CD4-positive, alpha-beta T cell treated with Interleukin-4 for 1 hour (primary cell): Measurements from ENCODE around the gene NINJ2.
"Not testable (repeated sequence)": the region's sequence is repeated elsewhere in the genome, so short reads cannot be mapped to it uniquely, and the experiment has no call there.

ENCODE experiments used
- DNase-seq, 2 donors: peaks; one replicate each; pipeline ENCODE4 v3.0.0-alpha.2; 2020 to 2022

The NINJ2 gene

GRCh38 chr12:583251-583869 lies 79.9 kb downstream of the NINJ2 start:
- no peak for DNase-seq

DNA sequence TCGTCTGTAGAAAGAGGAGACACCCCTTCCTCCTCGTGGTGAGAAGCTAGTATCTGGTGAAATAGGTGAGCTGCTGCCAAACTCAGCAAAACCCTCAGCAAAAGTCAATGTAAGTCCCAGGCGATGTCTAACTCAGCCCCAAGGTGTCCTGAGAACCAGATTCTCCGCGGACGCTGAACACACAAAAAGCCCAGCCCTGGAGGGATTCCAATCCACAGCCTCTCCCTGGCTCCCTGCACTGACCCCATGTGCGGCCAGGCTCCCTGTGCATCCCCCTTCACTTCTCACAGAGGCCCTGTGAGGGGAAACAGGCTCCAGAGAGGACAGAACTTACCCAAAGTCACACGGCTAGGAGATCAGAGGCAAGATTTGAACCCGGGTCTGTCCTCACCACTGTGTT lies 81.5 kb downstream of the NINJ2 start:
- DNase-seq, result no peak

GRCh38 chr12:581321-581720 lies 81.9 kb downstream of the NINJ2 start:
- no peak for DNase-seq

- no peak for DNase-seq
These were observed 82.4 kb downstream of the NINJ2 start for GRCh38 chr12:580813-581212.

GRCh38 chr12:579420-580110 lies 83.7 kb downstream of the NINJ2 start:
- no peak for DNase-seq

DNA sequence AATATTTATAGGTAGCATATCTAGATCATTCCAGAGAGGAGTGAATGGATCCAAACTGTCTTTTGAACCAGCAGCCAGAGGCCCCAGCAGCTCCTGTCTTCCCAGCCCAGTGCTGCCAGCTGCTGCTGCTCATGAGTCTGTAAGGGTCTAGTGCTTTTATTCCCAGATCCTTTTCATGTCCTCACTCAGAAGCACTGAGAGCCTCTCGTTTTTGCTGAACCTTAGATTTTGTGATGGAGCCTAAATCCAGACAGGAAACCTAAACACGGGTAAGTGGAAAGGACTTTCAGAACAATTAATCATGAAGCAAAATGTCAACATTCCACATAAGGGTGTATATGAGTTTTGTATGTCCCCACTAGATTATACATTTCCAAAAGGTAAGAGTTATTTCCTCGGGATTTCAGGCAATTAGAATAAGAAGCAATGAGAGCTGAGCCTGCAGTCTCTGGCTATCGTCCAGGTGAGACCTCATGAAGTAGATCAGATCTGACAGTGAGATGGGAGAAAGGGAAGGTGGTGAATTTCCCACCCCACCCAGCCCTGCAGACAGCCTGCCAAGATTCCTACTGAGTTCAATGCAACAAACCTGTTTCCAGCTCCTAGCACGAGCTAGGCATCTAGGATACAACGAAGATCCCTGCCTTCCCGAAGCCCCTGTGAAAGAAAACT lies 84.4 kb downstream of the NINJ2 start:
- DNase-seq, result no peak

DNA sequence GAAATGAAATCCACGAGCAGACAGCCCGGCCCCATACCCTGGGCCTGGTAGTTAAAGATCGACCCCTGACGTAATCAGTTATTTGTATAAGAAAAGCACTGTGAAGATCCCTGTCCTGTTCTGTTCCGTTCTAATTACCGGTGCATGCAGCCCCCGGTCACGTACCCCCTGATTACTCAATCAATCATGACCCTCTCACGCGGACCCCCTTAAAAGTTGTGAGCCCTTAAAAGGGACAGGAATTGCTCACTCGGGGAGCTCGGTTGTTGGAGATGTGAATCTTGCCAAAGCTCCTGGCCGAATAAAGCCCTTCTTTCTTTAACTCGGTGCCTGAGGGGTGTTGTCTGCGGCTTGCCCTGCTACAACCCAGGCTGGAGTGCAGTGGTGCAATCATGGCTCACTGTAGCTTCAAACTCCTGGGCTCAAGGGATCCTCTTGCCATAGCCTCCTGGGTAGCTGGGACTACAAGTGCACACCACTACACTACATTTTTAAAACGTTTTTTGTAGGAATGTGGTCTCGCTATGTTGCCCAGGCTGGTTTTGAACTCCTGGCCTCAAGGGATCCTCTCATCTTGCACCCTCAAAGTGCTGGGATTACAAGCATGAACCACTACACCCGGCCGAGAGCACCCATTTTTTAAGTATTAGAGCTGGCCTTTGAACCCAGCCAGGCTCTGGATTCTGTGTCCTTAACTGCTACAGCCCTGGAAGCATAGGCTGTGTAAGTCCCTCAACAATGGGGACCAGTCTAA lies 85.1 kb downstream of the NINJ2 start:
- not testable (repeated sequence) for DNase-seq

- no peak for DNase-seq
These were observed 86.6 kb downstream of the NINJ2 start for GRCh38 chr12:576615-577110.

DNA sequence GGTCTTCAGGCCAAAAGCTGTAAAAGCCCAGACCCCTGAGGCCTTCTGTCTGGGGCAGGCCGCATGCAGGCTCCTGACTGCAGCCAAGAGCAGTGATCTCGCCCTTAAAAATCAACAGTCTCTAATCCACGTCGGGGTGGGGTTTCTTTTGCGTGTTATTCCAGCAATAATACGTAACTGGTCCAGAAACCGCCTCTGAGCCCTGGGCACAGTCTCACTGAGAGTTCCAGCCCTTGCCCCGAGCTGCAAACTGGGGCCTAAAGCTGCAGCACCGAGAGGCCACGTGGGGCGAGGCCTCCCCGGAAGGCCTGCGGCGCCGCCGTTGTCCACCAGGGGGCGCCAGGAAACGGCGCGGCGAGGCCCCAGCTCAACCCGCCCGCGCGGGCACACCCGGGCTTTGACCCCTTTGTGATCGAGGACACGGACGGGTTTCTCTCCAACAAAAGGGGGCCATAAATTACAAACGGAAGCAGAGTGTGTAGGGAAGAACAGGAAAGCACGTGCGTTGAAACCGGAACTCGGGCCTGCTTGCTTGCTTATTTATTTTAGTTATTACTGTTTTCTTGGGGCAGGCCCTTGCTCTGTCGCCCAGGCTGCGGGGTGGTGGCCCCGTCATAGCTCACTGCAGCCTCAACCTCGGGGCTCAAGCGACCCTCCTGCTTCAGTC lies 87.2 kb downstream of the NINJ2 start:
- DNase-seq, result peak; percentile 75 to 85

DNA sequence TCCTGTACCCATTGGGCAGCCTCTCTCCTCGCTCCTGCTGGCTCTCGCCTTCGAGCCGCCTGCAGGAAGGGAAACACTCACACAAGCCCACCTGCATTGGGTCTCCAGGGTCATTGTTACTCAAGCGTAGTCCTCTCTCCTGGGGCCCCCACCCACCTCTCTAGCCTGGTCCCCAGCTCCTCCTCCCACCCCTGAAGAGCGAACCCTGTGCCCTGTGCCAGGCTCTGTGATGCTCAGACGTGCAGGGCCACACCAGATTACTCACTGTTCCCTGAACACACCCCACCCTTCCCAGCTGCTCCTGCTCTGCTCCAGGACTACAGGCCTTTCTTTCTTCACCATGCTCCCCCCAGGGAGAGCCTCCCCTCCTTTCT lies 88.1 kb downstream of the NINJ2 start:
- no peak for DNase-seq

- no peak for DNase-seq
These were observed 88.6 kb downstream of the NINJ2 start for GRCh38 chr12:574475-575128.

DNA sequence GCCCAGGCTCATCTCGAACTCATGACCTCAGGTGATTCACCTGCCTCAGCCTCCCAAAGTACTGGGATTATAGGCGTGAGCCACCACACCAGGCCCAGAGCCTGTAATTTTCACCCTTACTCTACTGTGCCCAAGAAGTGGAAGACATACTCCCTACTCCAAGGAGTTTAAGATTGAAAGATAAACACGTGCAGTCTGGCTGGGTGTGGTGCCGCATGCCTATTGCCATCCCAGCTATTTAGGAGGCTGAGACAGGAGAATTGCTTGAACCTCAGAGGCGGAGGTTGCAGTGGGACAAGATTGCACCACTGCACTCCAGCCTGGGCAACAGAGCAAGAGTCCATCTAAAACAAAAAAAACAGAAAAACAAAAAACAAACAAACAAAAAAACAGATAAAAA lies 90.0 kb downstream of the NINJ2 start:
- DNase-seq, result no peak

DNA sequence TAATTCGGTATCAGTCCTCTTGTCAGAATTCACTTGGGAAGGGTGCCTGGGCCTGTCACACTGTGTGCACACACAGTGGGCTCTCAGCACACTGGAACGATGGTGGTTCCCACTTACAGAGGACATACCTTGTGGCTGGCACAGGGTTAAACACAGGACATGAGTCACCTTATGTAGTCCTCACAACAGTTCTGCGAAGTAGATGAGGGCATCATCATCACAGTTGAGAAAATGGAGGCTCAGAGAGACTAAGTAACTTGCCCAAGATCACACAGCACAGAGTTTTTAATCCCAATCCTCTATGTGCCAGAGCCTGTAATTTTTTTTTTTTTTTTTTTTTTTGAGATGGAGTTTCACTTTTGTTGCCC lies 90.7 kb downstream of the NINJ2 start:
- no peak for DNase-seq

DNA sequence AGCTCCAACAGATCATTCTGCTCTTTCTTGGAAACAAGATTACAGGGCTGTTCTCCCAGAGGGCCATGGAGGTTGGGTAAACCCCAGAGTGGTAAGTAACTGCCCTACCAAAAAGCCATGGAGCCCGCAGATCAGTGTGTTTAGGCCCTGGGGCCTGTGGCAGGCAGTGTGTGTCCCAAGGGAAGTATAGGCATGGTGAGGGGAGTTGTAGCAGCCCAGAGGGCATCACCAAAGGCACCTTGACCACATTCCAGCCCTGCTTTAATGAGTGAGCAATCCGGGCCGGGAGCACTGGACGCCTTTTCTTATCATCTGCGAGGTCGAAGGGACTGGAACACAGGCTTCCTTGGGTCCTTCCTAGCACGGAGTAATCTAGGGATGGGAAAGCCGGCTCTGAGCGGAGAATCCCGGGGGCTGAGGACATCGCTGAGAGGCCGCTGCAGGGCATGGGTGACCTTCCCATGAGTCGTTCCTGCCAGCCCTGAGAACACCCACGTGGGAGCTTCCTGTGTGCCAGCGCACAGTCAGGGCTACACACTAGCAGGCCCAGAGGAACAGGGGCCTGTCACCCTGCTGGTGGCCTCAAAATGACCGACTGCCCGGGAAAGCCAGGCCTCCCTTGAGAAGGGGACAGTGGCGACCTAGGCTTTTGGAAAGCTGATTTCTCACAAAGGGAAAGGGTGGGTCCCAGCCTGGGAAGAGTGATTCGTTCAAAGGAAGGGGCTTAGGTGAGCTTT lies 91.3 kb downstream of the NINJ2 start:
- no peak for DNase-seq

- no peak for DNase-seq
These were observed 92.1 kb downstream of the NINJ2 start for GRCh38 chr12:570921-571794.

GRCh38 chr12:570435-570920 lies 92.8 kb downstream of the NINJ2 start:
- DNase-seq, result no peak

- peak; percentile 83 to 84 for DNase-seq
These were observed 93.3 kb downstream of the NINJ2 start for GRCh38 chr12:569803-570434.

DNA sequence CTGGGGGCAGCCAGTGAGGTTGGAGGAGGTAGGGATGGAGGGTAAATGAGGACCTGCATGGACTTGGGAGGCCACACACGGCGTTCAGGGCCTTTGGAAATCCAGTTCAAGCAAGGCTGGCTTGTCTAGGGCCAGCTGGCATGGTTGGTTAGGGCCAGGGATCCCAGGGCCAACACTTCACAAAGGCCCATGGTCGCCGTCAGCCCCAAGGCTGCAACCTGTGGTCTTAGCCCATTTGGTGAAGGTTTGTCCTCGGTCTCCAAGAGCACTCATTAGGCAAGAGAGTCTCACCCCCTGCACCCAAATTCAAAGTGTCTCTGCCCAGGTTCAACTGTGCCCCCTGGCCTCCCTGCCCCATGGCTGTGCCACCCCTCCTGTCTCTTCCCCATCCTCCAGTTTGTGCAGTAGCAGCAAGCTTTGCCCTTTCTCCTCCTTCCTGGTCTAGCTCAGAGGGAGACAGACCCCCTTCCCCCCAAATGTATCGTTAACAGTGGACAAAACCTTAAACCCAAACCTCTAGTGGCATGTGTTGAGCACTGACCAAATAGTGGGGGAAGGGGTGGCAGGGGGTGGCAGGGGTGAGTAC lies 94.1 kb downstream of the NINJ2 start:
- DNase-seq, result no peak

- no peak for DNase-seq
These were observed 94.8 kb downstream of the NINJ2 start for GRCh38 chr12:568486-568885.
